GM19043 (cell line): ENCODE data around the gene HLF.
A peak's percentile ranks its signal among the peaks of the same experiment; 100 is the strongest.

ENCODE experiments used
- ATAC-seq: cut with Tn5 transposase; IDR thresholded peaks from one replicate; pipeline ENCODE4 v1.9.1; 2021; ENCODE audit warnings: low read depth; ENCODE audit not compliant: unreplicated experiment

Gene HLF, protein sequence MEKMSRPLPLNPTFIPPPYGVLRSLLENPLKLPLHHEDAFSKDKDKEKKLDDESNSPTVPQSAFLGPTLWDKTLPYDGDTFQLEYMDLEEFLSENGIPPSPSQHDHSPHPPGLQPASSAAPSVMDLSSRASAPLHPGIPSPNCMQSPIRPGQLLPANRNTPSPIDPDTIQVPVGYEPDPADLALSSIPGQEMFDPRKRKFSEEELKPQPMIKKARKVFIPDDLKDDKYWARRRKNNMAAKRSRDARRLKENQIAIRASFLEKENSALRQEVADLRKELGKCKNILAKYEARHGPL

DNA sequence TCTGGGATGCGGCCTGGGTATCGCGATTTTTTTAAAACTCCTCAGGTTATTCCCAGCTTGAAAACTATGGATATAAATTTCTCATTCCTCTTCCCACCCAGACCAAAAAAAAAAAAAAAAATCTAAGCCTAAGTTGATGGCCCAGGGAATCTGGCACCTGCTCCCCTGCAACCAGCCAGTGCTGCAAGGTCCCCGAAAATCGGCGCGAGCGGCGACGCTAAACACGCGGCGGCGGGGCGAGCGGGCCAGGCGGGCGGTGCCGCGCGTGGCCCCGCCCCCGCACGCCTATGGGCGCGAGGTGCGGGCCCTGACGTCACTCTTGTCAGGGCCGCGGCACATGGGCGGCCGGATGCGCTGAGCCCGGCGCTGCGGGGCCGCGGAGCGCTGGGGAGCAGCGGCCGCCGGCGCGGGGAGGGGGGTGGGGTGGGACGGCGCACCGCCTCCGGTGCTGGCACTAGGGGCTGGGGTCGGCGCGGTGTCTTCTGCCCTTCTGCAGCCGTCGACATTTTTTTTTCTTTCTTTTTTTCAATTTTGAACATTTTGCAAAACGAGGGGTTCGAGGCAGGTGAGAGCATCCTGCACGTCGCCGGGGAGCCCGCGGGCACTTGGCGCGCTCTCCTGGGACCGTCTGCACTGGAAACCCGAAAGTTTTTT, at the start of gene HLF:
Gene HLF (plus strand): TSS at position 316 of the 654 bp plus-strand sequence. CDS start 525 bp downstream, outside the sequence.
- peak; percentile 89 for ATAC-seq

DNA sequence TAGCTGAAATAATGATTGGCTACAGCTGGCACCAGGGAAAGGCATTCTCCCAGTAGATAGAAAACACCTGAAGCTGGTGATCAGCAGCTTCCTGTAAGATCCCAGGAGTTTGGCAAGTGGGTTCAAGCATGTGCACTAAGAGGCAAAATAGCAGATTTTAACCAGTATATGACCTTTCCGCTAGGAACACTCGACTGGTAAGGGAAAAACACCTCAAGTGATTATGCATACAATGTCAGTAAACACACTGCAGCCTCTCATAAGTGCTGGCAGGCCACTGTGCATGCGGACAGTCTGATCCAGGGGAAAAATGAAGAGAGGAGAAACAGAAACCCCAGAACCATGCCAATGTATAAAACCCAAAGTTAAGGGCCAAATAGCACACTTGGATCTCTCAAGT, 49.0 kb upstream of the HLF start:
- ATAC-seq, result no peak

DNA sequence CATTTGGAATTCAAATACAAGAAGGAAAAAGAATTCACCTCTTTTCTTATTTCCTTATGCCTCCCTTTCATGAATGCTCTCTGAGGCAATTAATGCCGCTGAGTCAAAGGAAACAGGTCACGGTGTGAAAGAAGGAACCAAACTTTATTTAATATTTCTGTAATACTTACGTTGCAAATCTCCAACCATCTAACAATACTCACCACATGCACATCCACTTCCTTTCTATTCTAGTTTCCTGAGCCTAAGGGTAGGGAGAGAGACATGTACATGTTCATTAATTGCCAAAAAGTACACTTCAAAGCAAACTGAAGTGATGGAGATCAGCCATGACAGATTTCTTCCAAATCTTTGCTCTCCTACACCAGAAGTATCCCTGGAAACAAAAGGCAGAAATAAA, 47.9 kb upstream of the HLF start:
- ATAC-seq, result no peak

DNA sequence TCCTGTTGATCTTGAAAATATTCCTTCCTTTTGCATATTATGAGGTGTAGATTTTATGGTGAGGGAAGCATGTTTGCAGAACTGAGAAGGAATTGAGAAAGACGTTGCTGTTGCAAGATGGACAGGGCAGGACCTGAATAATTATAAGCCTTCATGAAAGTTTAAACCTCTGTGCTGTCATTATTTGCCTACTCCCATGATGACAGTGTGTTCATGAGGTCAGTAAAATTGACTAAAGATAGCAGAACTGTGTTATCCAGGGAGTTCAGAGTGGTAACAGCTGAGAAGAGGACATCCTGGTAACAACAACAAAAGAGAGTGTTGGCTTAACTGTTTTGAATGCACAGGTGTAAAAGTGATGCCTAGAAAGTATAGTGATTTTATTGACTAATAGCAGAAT, 45.3 kb upstream of the HLF start:
- ATAC-seq, result no peak

DNA sequence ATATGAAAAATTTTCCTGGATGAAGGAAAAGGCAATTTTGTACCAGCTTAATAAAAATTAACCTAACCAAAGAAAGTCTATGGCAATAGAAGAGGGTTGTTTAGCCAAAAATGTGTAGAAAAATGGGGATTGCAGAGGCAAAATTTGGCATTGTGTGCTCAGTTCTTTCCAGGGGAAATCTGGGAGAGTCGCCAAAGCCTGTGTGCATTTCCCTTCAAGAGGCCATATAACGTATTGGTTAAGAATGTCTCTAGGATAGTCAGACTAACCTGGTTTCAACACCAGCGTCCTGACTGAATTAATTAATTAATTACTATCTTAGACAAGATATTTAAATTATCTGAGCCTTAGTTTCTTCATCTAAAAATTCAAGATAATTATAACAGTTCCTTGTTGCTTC, 44.8 kb upstream of the HLF start:
- ATAC-seq, result no peak

DNA sequence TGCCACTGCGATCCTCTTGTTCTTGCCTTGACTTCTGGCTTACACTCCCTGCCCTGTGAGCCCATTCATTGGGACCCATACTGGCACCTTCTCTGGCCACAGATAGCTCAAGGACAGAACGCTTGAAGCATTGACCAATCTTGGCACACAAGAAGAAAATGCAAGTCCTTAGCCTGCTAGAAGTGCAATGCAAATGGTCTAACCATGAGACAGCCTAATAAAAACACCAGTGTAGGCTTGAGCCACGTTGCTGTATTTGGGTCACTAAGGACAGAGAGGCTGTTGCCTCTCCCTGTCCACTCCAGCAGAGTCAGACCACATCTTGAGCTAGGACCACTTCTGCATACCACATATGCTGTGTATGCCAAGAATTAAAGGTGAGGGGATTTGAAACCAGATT, 41.2 kb upstream of the HLF start:
- no peak for ATAC-seq

DNA sequence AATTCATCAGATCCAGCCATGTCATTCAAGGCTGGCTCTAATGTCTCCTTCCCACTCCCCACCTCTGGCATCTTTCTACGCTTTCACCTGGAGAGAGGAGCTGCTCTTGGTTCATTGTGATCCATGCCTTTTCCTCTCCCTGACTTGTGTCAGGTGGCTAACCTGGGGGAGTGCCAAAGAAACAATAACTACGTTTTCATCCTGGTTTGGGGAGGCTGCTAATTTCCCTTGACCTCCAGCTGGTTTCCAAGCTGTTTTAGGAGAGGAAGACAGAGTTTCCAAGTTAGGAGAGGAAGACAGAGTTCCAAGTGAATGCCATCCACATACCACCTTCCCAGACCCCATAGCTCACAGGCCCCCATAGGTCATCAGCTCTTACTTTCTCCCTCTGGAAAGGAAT, 40.0 kb upstream of the HLF start:
- no peak for ATAC-seq

DNA sequence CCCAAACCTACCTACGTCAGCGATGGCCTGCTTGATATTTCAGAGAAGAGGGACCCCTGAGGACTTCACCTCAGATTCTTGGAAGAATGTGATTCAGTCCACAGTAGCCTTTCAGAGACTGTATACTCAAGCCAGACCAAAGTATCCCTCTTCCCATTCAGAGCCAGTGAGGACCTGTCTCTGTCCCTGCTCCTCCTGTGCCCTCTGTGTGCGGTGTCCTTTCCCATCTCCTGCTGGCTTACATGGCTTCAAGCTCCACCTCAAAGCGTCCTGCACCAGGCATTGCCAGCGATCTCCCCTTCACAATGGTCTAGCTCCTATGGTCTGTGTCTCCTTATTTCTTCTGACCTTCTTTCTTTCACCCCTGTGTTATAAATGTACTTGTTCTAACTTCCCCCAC, 39.5 kb upstream of the HLF start:
- ATAC-seq, result no peak

DNA sequence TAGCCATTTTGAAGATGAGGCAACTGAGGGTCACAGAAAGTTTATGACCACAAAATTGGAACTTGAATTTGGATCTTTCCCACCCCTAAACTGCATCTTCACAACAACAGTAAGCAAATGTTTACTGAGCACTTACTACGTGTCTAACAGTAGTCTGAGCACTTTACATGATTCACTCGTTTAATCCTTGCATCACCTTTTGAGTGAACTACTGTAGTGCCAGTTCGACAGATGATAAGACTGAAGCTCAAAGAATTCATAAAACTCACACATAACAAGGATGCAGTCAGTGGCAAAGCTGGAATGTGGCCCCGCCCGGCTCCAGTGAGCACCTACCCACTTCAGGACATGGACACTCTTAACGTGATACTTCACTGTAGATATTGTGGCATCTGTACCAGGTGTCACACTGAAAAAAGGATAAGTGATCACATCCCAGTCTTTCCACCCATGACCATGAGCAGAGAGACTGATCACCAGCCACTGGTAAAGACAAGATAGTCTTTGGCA, 36.0 kb upstream of the HLF start:
- ATAC-seq, result no peak

DNA sequence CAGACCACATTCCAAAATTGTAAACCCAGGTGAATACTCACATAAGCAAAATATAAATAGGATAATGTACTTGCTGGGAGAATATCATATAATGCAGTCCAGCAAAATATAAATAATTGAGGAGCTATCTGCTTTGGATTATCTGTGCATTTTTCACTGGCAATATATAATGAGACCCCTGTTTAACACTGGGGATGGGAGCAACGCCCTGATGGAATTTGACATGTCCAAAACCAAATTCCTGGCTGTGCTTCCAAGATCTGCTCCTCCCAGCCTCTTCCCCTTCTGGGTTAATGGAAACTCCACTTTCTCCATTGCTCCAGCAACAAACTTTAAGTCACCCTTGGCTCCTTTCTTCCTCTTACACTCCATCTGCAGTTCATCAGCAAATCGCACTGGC, 35.5 kb upstream of the HLF start:
- no peak for ATAC-seq

DNA sequence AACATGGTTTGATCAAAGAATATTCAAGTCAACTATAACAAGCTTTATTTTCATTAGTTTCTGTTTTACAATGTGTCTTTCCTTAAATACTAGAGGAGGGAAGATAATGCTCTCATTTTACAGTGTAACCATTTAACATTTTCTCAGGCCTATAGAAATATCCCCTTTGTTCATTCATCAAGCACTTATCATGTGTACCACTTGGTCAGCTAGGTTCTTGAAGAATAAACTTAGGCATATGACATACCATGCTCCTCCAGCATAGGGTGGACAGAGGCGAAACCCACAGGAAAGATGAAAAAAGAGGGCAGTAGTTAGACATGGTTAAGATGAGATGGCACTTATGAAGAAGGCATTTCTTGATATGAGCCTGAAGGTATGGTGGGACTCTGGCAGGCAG, 34.0 kb upstream of the HLF start:
- no peak for ATAC-seq

DNA sequence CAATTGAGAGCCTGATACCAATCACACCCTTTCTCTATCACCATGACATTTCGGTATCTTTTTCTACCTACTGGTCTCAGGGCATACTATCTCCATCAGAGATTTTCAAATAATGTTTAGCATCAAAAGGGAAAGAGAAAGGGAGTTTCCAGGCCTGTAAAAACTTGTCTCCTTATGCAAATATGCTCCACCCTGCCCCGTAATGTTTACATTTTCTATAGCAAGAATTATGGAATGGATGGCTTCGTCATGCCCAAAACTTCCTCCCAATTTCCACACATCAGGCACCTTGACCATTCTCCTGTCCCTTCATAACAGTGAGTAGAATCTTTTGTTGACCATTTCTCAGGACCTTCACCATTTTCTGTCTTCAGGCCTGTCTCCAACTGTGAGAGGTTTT, 30.9 kb upstream of the HLF start:
- no peak for ATAC-seq

DNA sequence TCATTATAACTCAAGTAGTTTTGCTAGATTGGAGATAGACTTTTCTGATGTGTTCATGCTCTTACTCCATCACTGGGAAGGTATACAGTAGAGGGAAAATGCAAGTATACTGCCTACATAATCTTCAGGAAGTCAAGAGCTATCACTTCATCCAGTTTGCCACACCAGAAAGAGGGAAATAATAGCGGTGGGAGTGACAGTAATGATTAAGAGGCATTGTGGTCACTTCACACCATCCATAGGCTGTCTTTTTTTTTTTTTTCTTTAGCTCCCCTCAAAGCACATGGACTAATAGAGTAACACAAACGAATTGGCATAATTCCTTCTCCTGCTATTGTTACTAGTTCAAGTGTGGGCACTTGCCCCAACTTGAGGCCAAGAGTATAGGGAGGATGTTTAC, 28.4 kb upstream of the HLF start:
- no peak for ATAC-seq

DNA sequence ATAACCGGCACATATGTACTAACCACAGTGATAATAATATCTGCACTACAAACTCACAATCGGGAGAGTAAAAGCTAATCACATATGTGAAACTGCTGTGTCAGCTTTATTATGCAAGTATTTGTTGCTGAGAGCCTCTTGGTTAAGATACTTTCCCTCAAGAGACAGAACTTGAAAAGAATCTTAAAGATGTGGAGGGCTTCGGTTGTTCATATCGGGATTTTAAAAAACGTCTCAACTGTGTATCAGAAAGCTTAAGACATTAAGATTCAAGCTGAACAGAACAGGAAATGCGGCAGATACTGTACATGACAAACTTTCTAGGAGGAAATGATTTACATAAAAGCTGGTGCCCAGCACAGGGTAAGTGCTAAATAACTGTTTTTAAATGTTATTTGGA, 27.5 kb upstream of the HLF start:
- ATAC-seq, result no peak

DNA sequence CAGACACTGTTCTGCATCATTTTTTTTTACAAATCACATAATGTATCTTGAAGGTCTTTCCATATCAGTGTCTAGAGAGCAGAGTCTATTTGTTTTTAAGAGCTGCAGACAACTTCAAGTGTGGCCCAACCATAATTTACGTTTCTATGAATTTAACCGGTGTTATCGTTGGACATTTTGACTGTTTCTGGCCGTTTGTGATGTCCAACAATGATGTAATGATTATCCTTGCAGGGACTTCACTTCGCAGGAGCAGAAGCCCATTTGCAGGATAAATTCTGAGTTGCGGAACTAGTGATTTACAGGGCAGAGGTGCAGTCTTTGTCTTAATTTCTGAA, 26.9 kb upstream of the HLF start:
- no peak for ATAC-seq

DNA sequence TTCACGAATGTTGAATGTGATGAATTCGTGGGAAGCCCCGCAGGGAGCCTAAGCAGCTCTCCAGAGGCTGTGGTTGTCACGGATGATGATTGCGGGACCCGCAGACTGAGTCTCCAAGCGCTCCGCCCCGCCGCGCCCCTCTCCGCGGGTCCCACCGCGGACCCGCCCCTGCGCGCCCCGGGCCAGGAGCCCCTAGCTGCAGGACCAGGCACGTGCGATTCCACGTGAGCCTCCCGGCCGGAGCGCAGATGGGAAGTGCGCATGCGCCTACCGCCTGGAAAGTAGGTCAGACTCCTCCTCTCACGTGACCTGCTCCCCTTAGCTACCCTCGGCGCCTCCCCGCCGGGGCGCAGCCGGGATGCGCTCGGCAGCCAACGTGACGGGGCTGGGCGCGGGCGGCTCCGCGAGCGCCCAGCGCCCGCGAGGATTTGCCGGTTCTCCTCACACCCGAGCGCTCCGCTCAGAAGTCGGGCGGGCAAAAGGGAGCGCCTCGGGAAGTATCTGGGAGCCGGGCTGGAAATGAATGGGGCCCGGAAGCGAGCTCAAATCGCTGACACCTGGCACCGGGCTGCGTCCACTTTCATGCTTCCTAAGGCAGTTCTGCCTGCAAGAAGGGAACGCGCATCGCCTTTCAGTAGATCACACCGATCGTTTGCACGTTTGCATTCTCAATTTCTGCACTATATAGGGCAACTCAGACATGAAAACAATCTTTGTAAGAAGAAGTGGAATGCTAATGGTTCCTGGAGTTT, 26.4 kb upstream of the HLF start:
- ATAC-seq, result peak; percentile 82

DNA sequence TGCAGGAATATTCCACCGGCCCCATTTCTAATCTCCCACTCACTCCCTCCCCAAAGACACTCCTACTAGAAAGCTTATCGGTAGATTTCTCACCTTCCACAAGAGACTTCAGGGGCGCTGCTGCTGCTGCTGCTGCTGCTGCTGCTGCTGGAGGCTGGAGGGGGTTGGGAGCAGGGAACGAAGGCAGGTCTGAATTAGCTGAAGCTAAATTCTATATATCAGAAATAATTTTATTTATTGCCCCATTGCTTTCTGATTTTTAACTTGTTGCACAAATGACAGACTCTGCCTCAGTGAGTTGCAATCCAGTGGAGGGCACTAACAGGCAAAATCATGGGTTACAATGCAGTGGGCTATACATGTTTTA, 25.8 kb upstream of the HLF start:
- ATAC-seq, result no peak

DNA sequence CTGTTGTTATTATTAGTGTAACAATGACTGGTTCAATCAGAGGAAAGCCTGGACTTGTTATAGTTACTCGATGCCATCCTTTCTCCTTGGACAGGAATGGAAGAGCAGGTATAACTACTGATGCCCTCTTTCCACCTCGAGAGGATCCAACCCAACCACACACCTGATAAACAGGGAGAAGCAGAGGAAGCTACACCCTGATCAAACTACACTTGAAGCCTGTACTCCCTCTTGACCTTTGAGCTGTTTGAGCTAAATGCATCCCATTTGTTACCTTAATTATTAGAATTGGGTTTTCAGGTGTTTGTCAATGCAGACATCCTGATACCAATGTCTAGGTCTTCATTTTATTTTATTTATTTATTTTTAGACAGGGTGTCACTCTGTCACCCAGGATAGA, 23.7 kb upstream of the HLF start:
- ATAC-seq, result no peak

DNA sequence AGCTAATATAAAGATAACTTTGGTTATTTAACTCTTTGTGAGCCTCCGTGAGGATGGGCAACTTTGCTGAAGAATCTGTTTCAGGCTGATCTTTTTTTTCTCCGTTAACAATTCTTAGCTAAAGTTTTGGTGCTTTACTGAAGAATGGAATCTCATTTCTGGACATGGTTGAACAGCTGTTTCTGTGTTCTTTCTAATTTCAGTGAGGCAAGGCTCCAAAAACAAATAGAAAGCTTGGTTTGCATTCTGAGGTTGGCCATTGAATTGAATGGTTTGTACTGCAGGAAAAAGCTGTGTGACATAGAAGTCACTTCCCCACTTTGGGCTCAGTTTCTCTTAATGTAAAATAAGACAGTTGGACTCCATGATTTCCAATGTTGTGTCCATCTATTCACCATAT, 22.3 kb upstream of the HLF start:
- ATAC-seq, result no peak

DNA sequence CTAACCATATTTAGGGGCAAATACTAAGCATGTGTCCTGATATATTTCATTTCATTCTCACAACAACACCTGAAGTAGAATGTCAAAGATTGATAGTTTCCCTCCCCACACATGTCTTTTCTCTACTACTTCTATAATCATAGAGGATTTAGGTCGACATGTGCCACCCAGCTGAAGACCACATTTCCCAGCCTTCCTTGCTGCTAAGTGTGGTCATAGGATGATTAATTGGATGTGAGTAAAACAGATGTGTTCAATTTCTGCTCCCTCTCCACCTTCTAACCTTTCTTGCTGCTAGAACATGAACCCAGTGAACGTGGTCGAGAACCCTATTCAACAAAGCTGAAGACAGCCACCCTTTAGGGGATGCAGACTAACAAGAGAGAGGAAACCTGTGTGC, 18.8 kb upstream of the HLF start:
- no peak for ATAC-seq

DNA sequence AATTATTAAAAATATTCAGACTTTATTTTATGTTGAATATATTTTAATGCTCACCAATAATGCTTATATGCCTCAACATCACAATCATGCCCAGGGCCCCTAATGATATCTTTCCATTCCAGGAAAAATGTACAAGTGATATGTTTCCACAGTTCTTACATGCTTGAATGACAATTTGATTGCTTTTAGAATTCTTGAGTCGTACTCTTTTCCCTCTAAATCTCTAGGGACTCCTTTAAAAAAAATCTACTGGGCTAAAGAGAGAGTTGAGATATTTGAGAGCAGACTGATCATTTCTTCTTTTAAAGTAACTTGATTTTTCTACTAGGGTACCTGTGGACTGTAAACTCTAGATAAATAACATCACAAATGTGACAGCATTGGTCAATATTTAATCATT, 18.2 kb upstream of the HLF start:
- no peak for ATAC-seq

DNA sequence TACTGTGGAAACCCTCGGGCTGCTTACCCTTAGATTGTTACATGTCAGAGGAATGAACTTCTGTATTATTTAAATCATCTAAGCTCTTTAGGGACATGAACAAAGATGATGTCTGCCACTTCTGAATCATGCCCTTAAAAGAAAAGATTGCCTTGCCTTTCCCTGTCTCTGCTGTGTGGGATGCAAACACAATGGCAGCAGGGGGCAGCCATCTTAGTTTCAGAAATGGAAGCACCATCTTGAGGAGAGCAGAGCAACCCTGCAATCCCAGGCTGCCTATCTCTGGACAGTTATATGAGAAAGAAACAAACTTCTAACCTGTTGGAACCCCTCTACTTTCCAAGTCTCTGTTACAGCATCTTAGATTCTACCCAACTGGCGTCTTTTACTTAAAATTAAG, 16.7 kb upstream of the HLF start:
- no peak for ATAC-seq
